A549 (cell line): ENCODE measurements around the gene FAM24B.

Source experiments
- CTCF ChIP-seq: fragments of >200 bp; sonication (Bioruptor Twin); formaldehyde crosslinking; IDR thresholded peaks from 3 replicates; pipeline ENCODE4 v1.5.1; 2016
- EP300 ChIP-seq, 2 experiments: fragments of >200 bp; sonication (Bioruptor Twin); formaldehyde crosslinking; IDR thresholded peaks; 2 replicates in 1 of 2; 3 replicates in 1 of 2; pipeline ENCODE4 v1.6.1; 2016 to 2017
- ESRRA ChIP-seq: fragments of 150-350 bp; IDR thresholded peaks from 2 replicates; pipeline ENCODE4 v1.6.1; 2014; ENCODE audit warnings: mild to moderate bottlenecking, low read length, borderline replicate concordance
- HOXB5 ChIP-seq: fragments of 250-450 bp; sonication (Bioruptor Pico); IDR thresholded peaks from 2 replicates; pipeline ENCODE4 v1.5.0; 2020; ENCODE audit warnings: mild to moderate bottlenecking, moderate library complexity
- JUN ChIP-seq, 2 experiments: fragments of >200 bp; sonication (Bioruptor Twin); formaldehyde crosslinking; IDR thresholded peaks; 2 replicates in 1 of 2; 3 replicates in 1 of 2; pipeline ENCODE4 v1.6.1; 2016 to 2017
- PBX3 ChIP-seq: IDR thresholded peaks from 2 replicates; pipeline ENCODE4 v1.6.1; 2012
- POLR2A ChIP-seq: IDR thresholded peaks from 2 replicates; pipeline ENCODE4 v1.6.1; 2012; ENCODE audit warnings: mild to moderate bottlenecking, low read length
- RAD21 ChIP-seq, 2 experiments: fragments of >200 bp in 1 of 2; sonication (Bioruptor Twin) in 1 of 2; formaldehyde crosslinking in 1 of 2; IDR thresholded peaks in 1 of 2; conservative IDR thresholded peaks in 1 of 2; 2 replicates in 1 of 2; 3 replicates in 1 of 2; pipeline ENCODE4 v1.6.1; 2012 to 2018; ENCODE audit warnings: inconsistent platforms in 1 of 2
- REST ChIP-seq: fragments of 200-600 bp; sonication (generic); IDR thresholded peaks from 2 replicates; pipeline ENCODE4 v1.6.1; 2016; ENCODE audit warnings: antibody characterized with exemption, mild to moderate bottlenecking, moderate library complexity
- RFX5 ChIP-seq: fragments of 450-650 bp; IDR thresholded peaks from 2 replicates; pipeline ENCODE4 v1.7.1; 2014; ENCODE audit warnings: antibody characterized with exemption, mild to moderate bottlenecking, moderate library complexity
- SMC3 ChIP-seq: fragments of >200 bp; sonication (Bioruptor Twin); formaldehyde crosslinking; IDR thresholded peaks from 3 replicates; pipeline ENCODE4 v1.6.1; 2018; ENCODE audit warnings: inconsistent platforms
- SREBF2 ChIP-seq: fragments of 450-650 bp; IDR thresholded peaks from 2 replicates; pipeline ENCODE4 v1.6.1; 2014; ENCODE audit warnings: mild to moderate bottlenecking, moderate library complexity
- USF2 ChIP-seq: fragments of 450-650 bp; IDR thresholded peaks from 2 replicates; pipeline ENCODE4 v1.6.1; 2014; ENCODE audit warnings: antibody characterized with exemption
- ZSCAN20 ChIP-seq: fragments of 250-450 bp; sonication (Bioruptor Pico); IDR thresholded peaks from 2 replicates; pipeline ENCODE4 v1.8.0; 2022; ENCODE audit warnings: mild to moderate bottlenecking, moderate library complexity

- no peak for TF ChIP-seq POLR2A
- TF ChIP-seq CTCF = no peak
- no peak for TF ChIP-seq REST
- TF ChIP-seq HOXB5 (CRISPR knock-in tag) = no peak
- TF ChIP-seq RAD21 (conservative IDR thresholded peaks at IDR 0.05 in 1 of 2, IDR thresholded peaks at IDR 0.05 in 1 of 2) = no peak
- TF ChIP-seq SREBF2 = no peak
- no peak for TF ChIP-seq JUN (IDR thresholded peaks at IDR 0.05)
- no peak for TF ChIP-seq SMC3
- no peak for TF ChIP-seq ESRRA
- TF ChIP-seq PBX3 = no peak
- no peak for TF ChIP-seq USF2
- TF ChIP-seq RFX5 = no peak
- TF ChIP-seq ZSCAN20 (CRISPR knock-in tag) = no peak
- TF ChIP-seq EP300 (IDR thresholded peaks at IDR 0.05) = no peak
Observed at GRCh38 chr10:122821808-122822207, 57.6 kb downstream of the FAM24B start.
